ENCODE data around the gene LCLAT1. TPM values are rescaled to one million over a fixed set of nuclear protein-coding genes. Genes with fewer than 3 reads are reported as not detected.

Gene LCLAT1
- total RNA-seq, 1 experiment from 2014 or later = 36.0 TPM

DNA sequence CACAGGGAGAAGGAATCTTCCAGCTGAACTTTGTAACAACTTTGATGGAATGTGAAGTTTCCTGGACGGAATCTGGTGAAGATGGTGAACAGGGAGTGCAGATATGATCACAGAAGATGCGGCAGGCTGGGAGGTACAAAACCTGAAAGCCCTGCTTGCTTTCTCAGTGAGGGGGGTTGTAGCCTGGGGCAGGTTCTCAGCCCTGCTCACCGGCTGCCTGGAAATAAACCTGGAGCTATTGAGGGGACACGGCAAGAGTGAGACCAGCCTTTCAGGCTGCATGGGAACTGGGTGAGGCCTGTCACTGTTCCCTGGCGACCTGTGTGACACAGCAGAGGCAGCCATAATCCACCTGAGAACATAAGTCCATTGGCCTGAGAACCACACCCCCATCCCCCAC is 174.8 kb downstream of the LCLAT1 start:
- Histone ChIP-seq H3K27me3 (ENCODE audit: control insufficient read depth, insufficient read depth, low read length) (no peaks in the 10 kb centered on the region), H3K4me3 (ENCODE audit: low read depth in 2 of 2, low read length in 2 of 2) (no peak overlapping the region), H3K36me3 (ENCODE audit: control insufficient read depth, insufficient read depth, low read length) (no peaks in the 10 kb centered on the region), H3K9me3 (ENCODE audit: control insufficient read depth, insufficient read depth, low read depth, low read length) (no peaks in the 10 kb centered on the region), H3K27ac (ENCODE audit: low read length) (no peak overlapping the region), H3K4me1 (ENCODE audit: control insufficient read depth, insufficient read depth, low read length) (no peaks in the 10 kb centered on the region)
- BruUV-seq (replicated peaks) = no TSS peak
- TF ChIP-seq, protein P1, sequence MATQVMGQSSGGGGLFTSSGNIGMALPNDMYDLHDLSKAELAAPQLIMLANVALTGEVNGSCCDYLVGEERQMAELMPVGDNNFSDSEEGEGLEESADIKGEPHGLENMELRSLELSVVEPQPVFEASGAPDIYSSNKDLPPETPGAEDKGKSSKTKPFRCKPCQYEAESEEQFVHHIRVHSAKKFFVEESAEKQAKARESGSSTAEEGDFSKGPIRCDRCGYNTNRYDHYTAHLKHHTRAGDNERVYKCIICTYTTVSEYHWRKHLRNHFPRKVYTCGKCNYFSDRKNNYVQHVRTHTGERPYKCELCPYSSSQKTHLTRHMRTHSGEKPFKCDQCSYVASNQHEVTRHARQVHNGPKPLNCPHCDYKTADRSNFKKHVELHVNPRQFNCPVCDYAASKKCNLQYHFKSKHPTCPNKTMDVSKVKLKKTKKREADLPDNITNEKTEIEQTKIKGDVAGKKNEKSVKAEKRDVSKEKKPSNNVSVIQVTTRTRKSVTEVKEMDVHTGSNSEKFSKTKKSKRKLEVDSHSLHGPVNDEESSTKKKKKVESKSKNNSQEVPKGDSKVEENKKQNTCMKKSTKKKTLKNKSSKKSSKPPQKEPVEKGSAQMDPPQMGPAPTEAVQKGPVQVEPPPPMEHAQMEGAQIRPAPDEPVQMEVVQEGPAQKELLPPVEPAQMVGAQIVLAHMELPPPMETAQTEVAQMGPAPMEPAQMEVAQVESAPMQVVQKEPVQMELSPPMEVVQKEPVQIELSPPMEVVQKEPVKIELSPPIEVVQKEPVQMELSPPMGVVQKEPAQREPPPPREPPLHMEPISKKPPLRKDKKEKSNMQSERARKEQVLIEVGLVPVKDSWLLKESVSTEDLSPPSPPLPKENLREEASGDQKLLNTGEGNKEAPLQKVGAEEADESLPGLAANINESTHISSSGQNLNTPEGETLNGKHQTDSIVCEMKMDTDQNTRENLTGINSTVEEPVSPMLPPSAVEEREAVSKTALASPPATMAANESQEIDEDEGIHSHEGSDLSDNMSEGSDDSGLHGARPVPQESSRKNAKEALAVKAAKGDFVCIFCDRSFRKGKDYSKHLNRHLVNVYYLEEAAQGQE (IDR thresholded peaks at IDR 0.05; ENCODE audit: insufficient read depth in 1 of 2, low read depth in 2 of 2, low read length in 1 of 2) = no peak
- TF ChIP-seq, protein P2, sequence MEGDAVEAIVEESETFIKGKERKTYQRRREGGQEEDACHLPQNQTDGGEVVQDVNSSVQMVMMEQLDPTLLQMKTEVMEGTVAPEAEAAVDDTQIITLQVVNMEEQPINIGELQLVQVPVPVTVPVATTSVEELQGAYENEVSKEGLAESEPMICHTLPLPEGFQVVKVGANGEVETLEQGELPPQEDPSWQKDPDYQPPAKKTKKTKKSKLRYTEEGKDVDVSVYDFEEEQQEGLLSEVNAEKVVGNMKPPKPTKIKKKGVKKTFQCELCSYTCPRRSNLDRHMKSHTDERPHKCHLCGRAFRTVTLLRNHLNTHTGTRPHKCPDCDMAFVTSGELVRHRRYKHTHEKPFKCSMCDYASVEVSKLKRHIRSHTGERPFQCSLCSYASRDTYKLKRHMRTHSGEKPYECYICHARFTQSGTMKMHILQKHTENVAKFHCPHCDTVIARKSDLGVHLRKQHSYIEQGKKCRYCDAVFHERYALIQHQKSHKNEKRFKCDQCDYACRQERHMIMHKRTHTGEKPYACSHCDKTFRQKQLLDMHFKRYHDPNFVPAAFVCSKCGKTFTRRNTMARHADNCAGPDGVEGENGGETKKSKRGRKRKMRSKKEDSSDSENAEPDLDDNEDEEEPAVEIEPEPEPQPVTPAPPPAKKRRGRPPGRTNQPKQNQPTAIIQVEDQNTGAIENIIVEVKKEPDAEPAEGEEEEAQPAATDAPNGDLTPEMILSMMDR (IDR thresholded peaks at IDR 0.05) = no peak
- TF ChIP-seq POLR2AphosphoS5 (IDR thresholded peaks at IDR 0.05; ENCODE audit: low read depth, low read length) = no peak
- TF ChIP-seq TCF7L2 (IDR thresholded peaks at IDR 0.05; ENCODE audit: low read depth, low read length) = no peak
- no peak for TF ChIP-seq SIN3A (IDR thresholded peaks at IDR 0.05; ENCODE audit: borderline replicate concordance, insufficient read depth, low read depth, low read length)
- in situ Hi-C loops (cut with HindIII; ENCODE audit: low pct_unique_long_range_greater_than_20kb, low sequenced_read_pairs) (no loop called here), intact Hi-C loops (cut with micrococcal nuclease; ENCODE audit: unreplicated experiment) (no loop called here)
- ChIA-PET CTCF (interaction anchor here (0.6 to 1.1 kb wide), 2 partner anchors 10 to 191 kb away, joined by 3 read pairs; no protein-coding TSS in a partner anchor), POLR2A (no interaction called here)
- no peak for ATAC-seq
- DNase-seq (ENCODE audit: low read depth, low spot score) = no peak

DNA sequence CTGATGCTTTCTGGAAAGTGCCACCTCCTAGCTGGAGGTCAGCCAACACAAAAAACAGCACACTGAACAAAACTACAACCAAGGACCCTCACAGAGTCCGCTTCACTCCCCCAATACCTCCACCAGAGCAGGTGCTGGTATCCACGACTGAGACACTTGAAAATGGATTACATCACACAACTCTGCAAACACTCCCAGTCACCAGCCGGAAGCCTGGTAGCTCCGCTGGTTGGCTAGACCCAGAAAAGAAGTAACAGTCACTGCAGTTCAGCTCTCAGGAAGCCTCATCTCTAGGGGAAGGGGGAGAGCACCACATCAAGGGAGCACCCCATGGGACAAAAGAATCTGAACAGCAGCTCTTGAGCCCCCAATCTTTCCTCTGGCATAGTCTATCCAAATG is 175.4 kb downstream of the LCLAT1 start:
- Histone ChIP-seq H3K4me3 (ENCODE audit: low read depth in 2 of 2, low read length in 2 of 2) (no peak overlapping the region), H3K27me3 (ENCODE audit: control insufficient read depth, insufficient read depth, low read length) (no peaks in the 10 kb centered on the region), H3K4me1 (ENCODE audit: control insufficient read depth, insufficient read depth, low read length) (no peaks in the 10 kb centered on the region), H3K27ac (ENCODE audit: low read length) (no peak overlapping the region), H3K9me3 (ENCODE audit: control insufficient read depth, insufficient read depth, low read depth, low read length) (no peaks in the 10 kb centered on the region), H3K36me3 (ENCODE audit: control insufficient read depth, insufficient read depth, low read length) (no peaks in the 10 kb centered on the region)
- in situ Hi-C loops (cut with HindIII; ENCODE audit: low pct_unique_long_range_greater_than_20kb, low sequenced_read_pairs) (no loop called here), intact Hi-C loops (cut with micrococcal nuclease; ENCODE audit: unreplicated experiment) (no loop called here)
- no TSS peak for BruUV-seq (replicated peaks)
- POLR2A ChIA-PET = no interaction called here
- TF ChIP-seq, protein P2 (IDR thresholded peaks at IDR 0.05) = no peak
- TF ChIP-seq, protein P1 (IDR thresholded peaks at IDR 0.05; ENCODE audit: insufficient read depth in 1 of 2, low read depth in 2 of 2, low read length in 1 of 2) = no peak
- no peak for TF ChIP-seq POLR2AphosphoS5 (IDR thresholded peaks at IDR 0.05; ENCODE audit: low read depth, low read length)
- no peak for TF ChIP-seq TCF7L2 (IDR thresholded peaks at IDR 0.05; ENCODE audit: low read depth, low read length)
- no peak for TF ChIP-seq SIN3A (IDR thresholded peaks at IDR 0.05; ENCODE audit: borderline replicate concordance, insufficient read depth, low read depth, low read length)
- CTCF ChIA-PET = interaction anchor here (0.6 to 1.1 kb wide), 2 partner anchors 10 to 191 kb away, joined by 3 read pairs; no protein-coding TSS in a partner anchor
- no peak for DNase-seq (ENCODE audit: low read depth, low spot score)
- ATAC-seq = no peak
